CD4-positive, alpha-beta T cell (primary cell): ENCODE data around the gene UNC50. TPM values are rescaled to one million over a fixed set of nuclear protein-coding genes. Genes with fewer than 3 reads are reported as not detected.

ENCODE experiments used
- ATAC-seq: fragments of 200-7000 bp; cut with Tn5 transposase; one replicate; pipeline ENCODE4 v1.10.0; 2022; ENCODE audit warnings: mild to moderate bottlenecking; ENCODE audit not compliant: poor library complexity
- CTCF ChIA-PET: fragments of 350-600 bp; sonication (Branson Sonifier 250); formaldehyde crosslinking; loops from one replicate; lab custom pipeline; 2021; ENCODE audit warnings: antibody characterized with exemption, inconsistent platforms; lab: Charles Lee
- POLR2A ChIA-PET: fragments of 350-600 bp; sonication (Branson Sonifier 250); formaldehyde crosslinking; loops from one replicate; lab custom pipeline; 2021; ENCODE audit warnings: antibody characterized with exemption, inconsistent platforms; lab: Charles Lee
- DNase-seq, 14 experiments: peaks; one replicate each; pipeline ENCODE4 v3.0.0-alpha.2; 2013 to 2020; ENCODE audit warnings: mixed read lengths in 2 of 14
- H3K27ac ChIP-seq, 2 donors: one replicate each; pipeline versions ENCODE4 v1.5.1 to v1.7.0; 2013; ENCODE audit warnings: low read length in 2 of 2, low read depth in 1 of 2, mild to moderate bottlenecking in 1 of 2
- H3K27me3 ChIP-seq, 2 experiments: 1 replicate in 1 of 2; 2 replicates in 1 of 2; pipeline versions ENCODE4 v1.6.1 to v1.7.0; 2013; ENCODE audit warnings: low read length in 2 of 2, control low read depth in 1 of 2, mild to moderate bottlenecking in 1 of 2, moderate library complexity in 1 of 2; ENCODE audit not compliant: insufficient read depth in 2 of 2, control insufficient read depth in 1 of 2
- H3K36me3 ChIP-seq: one replicate; pipeline ENCODE4 v1.6.1; 2013; ENCODE audit warnings: low read length, control low read depth; ENCODE audit not compliant: insufficient read depth
- H3K4me1 ChIP-seq: one replicate; pipeline ENCODE4 v1.6.1; 2013; ENCODE audit warnings: low read length, control low read depth; ENCODE audit not compliant: insufficient read depth
- H3K4me3 ChIP-seq: one replicate; pipeline ENCODE4 v1.5.1; 2013; ENCODE audit warnings: mild to moderate bottlenecking, low read length, moderate library complexity
- H3K9me3 ChIP-seq, 2 experiments: 1 replicate in 1 of 2; 2 replicates in 1 of 2; pipeline versions ENCODE4 v1.6.1 to v1.7.0; 2013; ENCODE audit warnings: low read length in 2 of 2, mild to moderate bottlenecking in 2 of 2, control low read depth in 1 of 2, moderate library complexity in 1 of 2; ENCODE audit not compliant: control insufficient read depth in 1 of 2, insufficient read depth in 1 of 2
- H3K27ac Mint-ChIP-seq: one replicate; pipeline ENCODE4 v1.8.0; 2020; ENCODE audit warnings: mixed read lengths
- H3K27me3 Mint-ChIP-seq: one replicate; pipeline ENCODE4 v1.8.0; 2021; ENCODE audit warnings: mixed read lengths
- H3K36me3 Mint-ChIP-seq: one replicate; pipeline ENCODE4 v1.8.0; 2021; ENCODE audit warnings: low read depth, mixed read lengths
- H3K4me1 Mint-ChIP-seq: one replicate; pipeline ENCODE4 v1.8.0; 2021; ENCODE audit warnings: low read depth, mixed read lengths
- H3K4me3 Mint-ChIP-seq: one replicate; pipeline ENCODE4 v1.8.0; 2020; ENCODE audit warnings: mild to moderate bottlenecking, mixed read lengths
- H3K9me3 Mint-ChIP-seq: one replicate; pipeline ENCODE4 v1.8.0; 2020; ENCODE audit warnings: mixed read lengths
- intact Hi-C, 2 experiments: fragments of 100-400 bp; cut with DNase I in 1 of 2; cut with micrococcal nuclease in 1 of 2; formaldehyde crosslinking; loops; one replicate each; pipeline versions ENCODE4 v1.15.1 to v1.9.0; 2023 to 2025; cut with DNase I, micrococcal nuclease
- total RNA-seq, 174 experiments: library from RNA in 2 of 174; stranded (reverse) in 2 of 174; gene quantifications; one replicate each; pipeline ENCODE4 v1.2.3 and lab custom pipeline; 2021 to 2026
- TF ChIP-seq, protein P1 (sequence below): fragments of 200-600 bp; IDR thresholded peaks from one replicate; pipeline ENCODE4 v1.8.0; 2022; ENCODE audit warnings: antibody characterized with exemption, mild to moderate bottlenecking

UNC50 gene
- total RNA-seq, 2 experiments from 2014 or later, result 17.1 to 17.5 TPM

DNA sequence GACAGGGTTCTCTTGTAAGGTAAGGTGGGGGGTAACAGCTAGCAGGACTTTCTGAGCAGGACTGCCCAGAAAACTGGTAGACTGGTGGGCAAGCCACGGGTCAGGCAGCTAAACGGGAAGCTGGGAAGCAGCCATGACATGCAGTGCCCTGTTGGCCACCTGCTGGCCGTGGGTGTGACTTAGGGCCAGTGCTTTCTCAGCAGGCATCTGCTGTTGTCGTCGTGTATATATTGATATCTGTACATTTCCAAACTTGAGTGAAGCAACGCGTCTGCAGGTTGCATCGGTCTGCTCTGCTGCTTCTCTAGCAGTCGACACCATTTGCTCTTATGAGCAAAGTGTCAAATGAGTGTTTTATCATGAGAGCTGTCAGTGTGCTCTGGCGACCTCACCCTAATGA, 31.1 kb upstream of the UNC50 start:
- ChIA-PET CTCF (no interaction called here), POLR2A (no interaction called here)
- no peak for ATAC-seq
- Histone ChIP-seq H3K4me3 (no peak overlapping the region), H3K4me1 (no peaks in the 10 kb centered on the region), H3K36me3 (peaks cover 97% of the 10 kb centered on the region), H3K27ac (no peak overlapping the region), H3K27me3 (no peaks in the 10 kb centered on the region), H3K9me3 (no peaks in the 10 kb centered on the region)
- Mint-ChIP-seq H3K36me3 (peaks cover 94% of the 10 kb centered on the region), H3K4me1 (no peaks in the 10 kb centered on the region), H3K27me3 (no peaks in the 10 kb centered on the region), H3K4me3 (no peak overlapping the region), H3K27ac (no peak overlapping the region), H3K9me3 (no peaks in the 10 kb centered on the region)
- TF ChIP-seq, protein P1, sequence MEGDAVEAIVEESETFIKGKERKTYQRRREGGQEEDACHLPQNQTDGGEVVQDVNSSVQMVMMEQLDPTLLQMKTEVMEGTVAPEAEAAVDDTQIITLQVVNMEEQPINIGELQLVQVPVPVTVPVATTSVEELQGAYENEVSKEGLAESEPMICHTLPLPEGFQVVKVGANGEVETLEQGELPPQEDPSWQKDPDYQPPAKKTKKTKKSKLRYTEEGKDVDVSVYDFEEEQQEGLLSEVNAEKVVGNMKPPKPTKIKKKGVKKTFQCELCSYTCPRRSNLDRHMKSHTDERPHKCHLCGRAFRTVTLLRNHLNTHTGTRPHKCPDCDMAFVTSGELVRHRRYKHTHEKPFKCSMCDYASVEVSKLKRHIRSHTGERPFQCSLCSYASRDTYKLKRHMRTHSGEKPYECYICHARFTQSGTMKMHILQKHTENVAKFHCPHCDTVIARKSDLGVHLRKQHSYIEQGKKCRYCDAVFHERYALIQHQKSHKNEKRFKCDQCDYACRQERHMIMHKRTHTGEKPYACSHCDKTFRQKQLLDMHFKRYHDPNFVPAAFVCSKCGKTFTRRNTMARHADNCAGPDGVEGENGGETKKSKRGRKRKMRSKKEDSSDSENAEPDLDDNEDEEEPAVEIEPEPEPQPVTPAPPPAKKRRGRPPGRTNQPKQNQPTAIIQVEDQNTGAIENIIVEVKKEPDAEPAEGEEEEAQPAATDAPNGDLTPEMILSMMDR, result no peak
- no peak for DNase-seq
- intact Hi-C loops, result no loop called here

DNA sequence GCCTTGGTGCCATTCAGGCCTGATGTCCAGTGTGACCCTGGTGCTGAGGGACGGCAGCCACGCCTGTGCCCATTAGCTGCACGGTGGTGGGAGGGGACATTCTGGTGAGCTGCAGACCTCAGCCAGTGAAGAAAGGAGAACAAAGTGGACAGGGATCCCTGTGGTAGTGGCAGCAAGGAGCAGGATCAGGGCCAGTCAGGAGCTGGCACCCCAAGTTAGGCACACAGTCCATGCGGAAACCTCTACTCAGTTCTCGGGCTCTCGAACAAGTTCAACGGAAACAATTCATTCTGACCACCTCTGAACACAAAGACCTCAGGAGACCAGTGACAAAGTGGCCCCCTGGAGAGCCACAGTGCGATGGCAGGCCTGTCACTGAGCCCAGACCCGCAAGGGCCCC, 30.2 kb upstream of the UNC50 start:
- intact Hi-C loops, result no loop called here
- Mint-ChIP-seq H3K4me3 (no peak overlapping the region), H3K27me3 (no peaks in the 10 kb centered on the region), H3K36me3 (peaks cover 93% of the 10 kb centered on the region), H3K4me1 (no peaks in the 10 kb centered on the region), H3K27ac (no peak overlapping the region), H3K9me3 (no peaks in the 10 kb centered on the region)
- no peaks in the 10 kb centered on the region for H3K4me1 ChIP-seq
- peaks cover 96% of the 10 kb centered on the region for H3K36me3 ChIP-seq
- H3K9me3 ChIP-seq, result no peaks in the 10 kb centered on the region
- H3K27ac ChIP-seq, result no peak overlapping the region
- POLR2A ChIA-PET, result interaction anchor here (0.6 kb wide), 1 partner anchor 396 kb away, joined by 3 read pairs; no protein-coding TSS in a partner anchor
- CTCF ChIA-PET, result interaction anchor here (1.1 kb wide), 1 partner anchor 9 kb away, joined by 3 read pairs; no protein-coding TSS in a partner anchor
- H3K27me3 ChIP-seq, result no peaks in the 10 kb centered on the region
- ATAC-seq, result no peak
- TF ChIP-seq, protein P1, result no peak
- no peak for DNase-seq
- no peak overlapping the region for H3K4me3 ChIP-seq

DNA sequence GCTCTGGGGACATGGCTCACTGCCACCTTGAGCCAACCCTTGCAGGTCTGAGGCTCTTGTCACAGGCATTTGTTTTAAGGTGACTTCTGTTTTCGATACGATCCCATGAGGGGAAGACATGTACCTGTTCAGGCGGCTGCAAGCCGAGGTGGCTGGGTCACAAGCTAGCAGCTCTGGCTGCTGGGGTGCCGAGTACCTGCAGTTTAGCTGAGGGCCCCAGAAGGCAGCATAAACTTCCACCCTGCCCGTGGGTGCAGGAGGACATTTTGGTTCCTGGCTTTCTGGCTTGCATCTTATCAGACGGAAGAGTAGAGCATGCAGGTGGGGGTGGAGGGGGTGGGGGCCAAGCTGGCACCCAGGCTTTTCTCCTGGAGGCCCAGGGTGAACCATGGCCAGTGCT, 28.5 kb upstream of the UNC50 start:
- DNase-seq, result no peak
- no peaks in the 10 kb centered on the region for H3K4me1 ChIP-seq
- intact Hi-C loops, result no loop called here
- no peak overlapping the region for H3K4me3 ChIP-seq
- Mint-ChIP-seq H3K27ac (no peak overlapping the region), H3K27me3 (no peaks in the 10 kb centered on the region), H3K4me3 (no peak overlapping the region), H3K9me3 (no peaks in the 10 kb centered on the region), H3K4me1 (no peaks in the 10 kb centered on the region), H3K36me3 (peaks cover 95% of the 10 kb centered on the region)
- CTCF ChIA-PET, result interaction anchor here (0.5 to 0.7 kb wide), 3 partner anchors 11 to 709 kb away, joined by 3 to 4 read pairs (median 3); no protein-coding TSS in a partner anchor
- no peaks in the 10 kb centered on the region for H3K27me3 ChIP-seq
- H3K36me3 ChIP-seq, result peaks cover 97% of the 10 kb centered on the region
- ATAC-seq, result no peak
- TF ChIP-seq, protein P1, result no peak
- POLR2A ChIA-PET, result no interaction called here
- H3K27ac ChIP-seq, result no peak overlapping the region
- no peaks in the 10 kb centered on the region for H3K9me3 ChIP-seq
